ENCODE data around the gene LNP1.
A peak's percentile ranks its signal among the peaks of the same experiment; 100 is the strongest.

LNP1 gene

GRCh38 chr3:100457811-100458210 is 56.5 kb downstream of the LNP1 start:
- WGBS (ENCODE audit: extremely low coverage, insufficient coverage, insufficient read length) = no CpG with 5 or more reads among the region's 1 CpG

GRCh38 chr3:100458814-100459213 is 57.5 kb downstream of the LNP1 start:
- no peak overlapping the region for H2AK5ac ChIP-seq (ENCODE audit: low read length)
- no CpG with 5 or more reads among the region's 1 CpG for WGBS (ENCODE audit: extremely low coverage, insufficient coverage, insufficient read length)
- no peak overlapping the region for H2AFZ ChIP-seq (ENCODE audit: insufficient read depth, low read length, poor library complexity)
- no peak overlapping the region for H3K14ac ChIP-seq (ENCODE audit: low read length)
- H4K91ac ChIP-seq (ENCODE audit: low read depth, low read length) = no peak overlapping the region
- H3K4me3 ChIP-seq (ENCODE audit: low read depth, low read length) = no peak overlapping the region
- H3K4me1 ChIP-seq (ENCODE audit: control insufficient read depth in 1 of 2, insufficient read depth in 2 of 2, low read length in 2 of 2) = no peaks in the 10 kb centered on the region
- no peak for DNase-seq
- no peak overlapping the region for H4K12ac ChIP-seq (ENCODE audit: low read depth, low read length)
- H3K9me3 ChIP-seq (ENCODE audit: insufficient read depth, low read depth, low read length) = no peaks in the 10 kb centered on the region
- no peak overlapping the region for H3K4me2 ChIP-seq (ENCODE audit: low read length)
- H3K4ac ChIP-seq (ENCODE audit: low read depth, low read length) = no peak overlapping the region
- no peaks in the 10 kb centered on the region for H3K27me3 ChIP-seq (ENCODE audit: insufficient read depth, low read length)
- H2BK120ac ChIP-seq (ENCODE audit: insufficient read depth, low read length, poor library complexity) = no peak overlapping the region
- no peak overlapping the region for H3K23ac ChIP-seq (ENCODE audit: low read length)
- H3K18ac ChIP-seq (ENCODE audit: low read length) = no peak overlapping the region
- no peak overlapping the region for H4K8ac ChIP-seq (ENCODE audit: low read depth, low read length)
- H3K79me1 ChIP-seq (ENCODE audit: low read length) = no peaks in the 10 kb centered on the region
- no peaks in the 10 kb centered on the region for H3K79me2 ChIP-seq (ENCODE audit: control insufficient read depth, insufficient read depth, low read length, poor library complexity)
- H3K9ac ChIP-seq (ENCODE audit: low read length) = no peak overlapping the region
- no peak overlapping the region for H3K27ac ChIP-seq (ENCODE audit: low read depth, low read length)
- H2BK5ac ChIP-seq (ENCODE audit: low read depth, low read length, poor library complexity) = no peak overlapping the region
- no peaks in the 10 kb centered on the region for H3K36me3 ChIP-seq (ENCODE audit: control insufficient read depth in 1 of 2, insufficient read depth in 2 of 2, low read length in 2 of 2)
- no peak overlapping the region for H2BK12ac ChIP-seq (ENCODE audit: low read length)

More at GRCh38 chr3:100457811-100458210, 56.5 kb downstream of the LNP1 start:
- Histone ChIP-seq H2BK120ac (ENCODE audit: insufficient read depth, low read length, poor library complexity) (no peak overlapping the region), H3K4me1 (ENCODE audit: control insufficient read depth in 1 of 2, insufficient read depth in 2 of 2, low read length in 2 of 2) (no peaks in the 10 kb centered on the region), H4K12ac (ENCODE audit: low read depth, low read length) (no peak overlapping the region), H3K79me2 (ENCODE audit: control insufficient read depth, insufficient read depth, low read length, poor library complexity) (no peaks in the 10 kb centered on the region), H3K27me3 (ENCODE audit: insufficient read depth, low read length) (no peaks in the 10 kb centered on the region), H3K9ac (ENCODE audit: low read length) (no peak overlapping the region), H4K91ac (ENCODE audit: low read depth, low read length) (no peak overlapping the region), H2AK5ac (ENCODE audit: low read length) (no peak overlapping the region), H2AFZ (ENCODE audit: insufficient read depth, low read length, poor library complexity) (no peak overlapping the region), H3K27ac (ENCODE audit: low read depth, low read length) (no peak overlapping the region), H4K8ac (ENCODE audit: low read depth, low read length) (no peak overlapping the region), H2BK12ac (ENCODE audit: low read length) (no peak overlapping the region), H3K18ac (ENCODE audit: low read length) (no peak overlapping the region), H2BK5ac (ENCODE audit: low read depth, low read length, poor library complexity) (no peak overlapping the region), H3K4ac (ENCODE audit: low read depth, low read length) (no peak overlapping the region), H3K4me3 (ENCODE audit: low read depth, low read length) (no peak overlapping the region), H3K23ac (ENCODE audit: low read length) (no peak overlapping the region), H3K79me1 (ENCODE audit: low read length) (no peaks in the 10 kb centered on the region), H3K36me3 (ENCODE audit: control insufficient read depth in 1 of 2, insufficient read depth in 2 of 2, low read length in 2 of 2) (no peaks in the 10 kb centered on the region), H3K4me2 (ENCODE audit: low read length) (no peak overlapping the region), H3K9me3 (ENCODE audit: insufficient read depth, low read depth, low read length) (no peaks in the 10 kb centered on the region), H3K14ac (ENCODE audit: low read length) (no peak overlapping the region)
- DNase-seq = no peak

- Histone ChIP-seq H2BK5ac (ENCODE audit: low read depth, low read length, poor library complexity) (no peak overlapping the region), H2AFZ (ENCODE audit: insufficient read depth, low read length, poor library complexity) (no peak overlapping the region), H4K91ac (ENCODE audit: low read depth, low read length) (no peak overlapping the region), H3K36me3 (ENCODE audit: control insufficient read depth in 1 of 2, insufficient read depth in 2 of 2, low read length in 2 of 2) (no peaks in the 10 kb centered on the region), H3K9ac (ENCODE audit: low read length) (no peak overlapping the region), H3K9me3 (ENCODE audit: insufficient read depth, low read depth, low read length) (no peaks in the 10 kb centered on the region), H3K14ac (ENCODE audit: low read length) (no peak overlapping the region), H3K27ac (ENCODE audit: low read depth, low read length) (no peak overlapping the region), H3K79me2 (ENCODE audit: control insufficient read depth, insufficient read depth, low read length, poor library complexity) (no peaks in the 10 kb centered on the region), H3K79me1 (ENCODE audit: low read length) (no peaks in the 10 kb centered on the region), H3K23ac (ENCODE audit: low read length) (no peak overlapping the region), H3K4ac (ENCODE audit: low read depth, low read length) (no peak overlapping the region), H3K4me1 (ENCODE audit: control insufficient read depth in 1 of 2, insufficient read depth in 2 of 2, low read length in 2 of 2) (no peaks in the 10 kb centered on the region), H2AK5ac (ENCODE audit: low read length) (no peak overlapping the region), H4K12ac (ENCODE audit: low read depth, low read length) (no peak overlapping the region), H3K4me2 (ENCODE audit: low read length) (no peak overlapping the region), H3K27me3 (ENCODE audit: insufficient read depth, low read length) (no peaks in the 10 kb centered on the region), H4K8ac (ENCODE audit: low read depth, low read length) (no peak overlapping the region), H3K4me3 (ENCODE audit: low read depth, low read length) (no peak overlapping the region), H2BK120ac (ENCODE audit: insufficient read depth, low read length, poor library complexity) (no peak overlapping the region), H3K18ac (ENCODE audit: low read length) (no peak overlapping the region), H2BK12ac (ENCODE audit: low read length) (no peak overlapping the region)
- peak; percentile 30 to 81 for DNase-seq
- WGBS (ENCODE audit: extremely low coverage, insufficient coverage, insufficient read length) = no CpG with 5 or more reads among the region's 3 CpGs
Observed at GRCh38 chr3:100463002-100463401, 61.7 kb downstream of the LNP1 start.

- no peak overlapping the region for H3K14ac ChIP-seq (ENCODE audit: low read length)
- H3K4me1 ChIP-seq (ENCODE audit: control insufficient read depth in 1 of 2, insufficient read depth in 2 of 2, low read length in 2 of 2) = no peaks in the 10 kb centered on the region
- H3K9ac ChIP-seq (ENCODE audit: low read length) = no peak overlapping the region
- no peak overlapping the region for H4K91ac ChIP-seq (ENCODE audit: low read depth, low read length)
- H3K4ac ChIP-seq (ENCODE audit: low read depth, low read length) = no peak overlapping the region
- WGBS (ENCODE audit: extremely low coverage, insufficient coverage, insufficient read length) = no CpG with 5 or more reads among the region's 3 CpGs
- H3K23ac ChIP-seq (ENCODE audit: low read length) = no peak overlapping the region
- no peak overlapping the region for H4K12ac ChIP-seq (ENCODE audit: low read depth, low read length)
- no peak overlapping the region for H2AK5ac ChIP-seq (ENCODE audit: low read length)
- H4K8ac ChIP-seq (ENCODE audit: low read depth, low read length) = no peak overlapping the region
- H3K27me3 ChIP-seq (ENCODE audit: insufficient read depth, low read length) = no peaks in the 10 kb centered on the region
- H3K79me1 ChIP-seq (ENCODE audit: low read length) = no peaks in the 10 kb centered on the region
- no peak overlapping the region for H3K4me2 ChIP-seq (ENCODE audit: low read length)
- H3K18ac ChIP-seq (ENCODE audit: low read length) = no peak overlapping the region
- DNase-seq = no peak
- H3K9me3 ChIP-seq (ENCODE audit: insufficient read depth, low read depth, low read length) = no peaks in the 10 kb centered on the region
- H3K36me3 ChIP-seq (ENCODE audit: control insufficient read depth in 1 of 2, insufficient read depth in 2 of 2, low read length in 2 of 2) = no peaks in the 10 kb centered on the region
- no peak overlapping the region for H2BK12ac ChIP-seq (ENCODE audit: low read length)
- H2BK5ac ChIP-seq (ENCODE audit: low read depth, low read length, poor library complexity) = no peak overlapping the region
- H3K27ac ChIP-seq (ENCODE audit: low read depth, low read length) = no peak overlapping the region
- no peak overlapping the region for H3K4me3 ChIP-seq (ENCODE audit: low read depth, low read length)
- no peaks in the 10 kb centered on the region for H3K79me2 ChIP-seq (ENCODE audit: control insufficient read depth, insufficient read depth, low read length, poor library complexity)
- H2BK120ac ChIP-seq (ENCODE audit: insufficient read depth, low read length, poor library complexity) = no peak overlapping the region
- H2AFZ ChIP-seq (ENCODE audit: insufficient read depth, low read length, poor library complexity) = no peak overlapping the region
Observed at GRCh38 chr3:100463646-100464155, 62.4 kb downstream of the LNP1 start.
